ENCODE data around the gene ACVRL1. TPM values are rescaled to one million over a fixed set of nuclear protein-coding genes. Genes with fewer than 3 reads are reported as not detected.

ACVRL1 gene
- total RNA-seq, 1 experiment from 2014 or later = not detected

DNA sequence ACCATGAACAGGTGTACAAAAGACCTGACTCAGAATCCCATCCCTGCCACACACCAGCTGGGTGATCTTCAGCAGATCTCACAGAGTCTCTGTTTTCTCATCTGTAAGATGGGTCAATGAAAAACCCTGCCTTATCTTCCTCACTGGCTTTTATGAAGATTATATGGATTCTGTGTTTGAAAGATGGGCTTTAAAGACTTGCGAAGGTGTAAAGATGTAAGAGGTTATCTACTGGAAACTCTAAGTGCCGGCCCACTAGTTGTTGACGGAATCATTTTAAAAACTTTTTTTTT, 34.7 kb upstream of the ACVRL1 start:
- CTCF ChIA-PET = interaction anchor here (1.0 to 3.0 kb wide), 5 partner anchors 49 to 452 kb away, joined by 3 to 6 read pairs (median 3); no protein-coding TSS in a partner anchor
- H3K4me1 ChIP-seq = peaks cover 13% of the 10 kb centered on the region; the same call in 1 of the 2 replicates
- no peaks in the 10 kb centered on the region for H3K9me3 Mint-ChIP-seq (ENCODE audit: unreplicated experiment)
- no peaks in the 10 kb centered on the region for H3K27me3 ChIP-seq (replicated peaks; ENCODE audit: control insufficient read depth, insufficient read depth, low read length)
- H3K9me3 ChIP-seq = no peaks in the 10 kb centered on the region
- intact Hi-C loops (cut with micrococcal nuclease; ENCODE audit: unreplicated experiment) = no loop called here
- TF ChIP-seq, protein P1, sequence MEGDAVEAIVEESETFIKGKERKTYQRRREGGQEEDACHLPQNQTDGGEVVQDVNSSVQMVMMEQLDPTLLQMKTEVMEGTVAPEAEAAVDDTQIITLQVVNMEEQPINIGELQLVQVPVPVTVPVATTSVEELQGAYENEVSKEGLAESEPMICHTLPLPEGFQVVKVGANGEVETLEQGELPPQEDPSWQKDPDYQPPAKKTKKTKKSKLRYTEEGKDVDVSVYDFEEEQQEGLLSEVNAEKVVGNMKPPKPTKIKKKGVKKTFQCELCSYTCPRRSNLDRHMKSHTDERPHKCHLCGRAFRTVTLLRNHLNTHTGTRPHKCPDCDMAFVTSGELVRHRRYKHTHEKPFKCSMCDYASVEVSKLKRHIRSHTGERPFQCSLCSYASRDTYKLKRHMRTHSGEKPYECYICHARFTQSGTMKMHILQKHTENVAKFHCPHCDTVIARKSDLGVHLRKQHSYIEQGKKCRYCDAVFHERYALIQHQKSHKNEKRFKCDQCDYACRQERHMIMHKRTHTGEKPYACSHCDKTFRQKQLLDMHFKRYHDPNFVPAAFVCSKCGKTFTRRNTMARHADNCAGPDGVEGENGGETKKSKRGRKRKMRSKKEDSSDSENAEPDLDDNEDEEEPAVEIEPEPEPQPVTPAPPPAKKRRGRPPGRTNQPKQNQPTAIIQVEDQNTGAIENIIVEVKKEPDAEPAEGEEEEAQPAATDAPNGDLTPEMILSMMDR (IDR thresholded peaks at IDR 0.05; ENCODE audit: insufficient read depth in 1 of 2, low read depth in 1 of 2, low read length in 1 of 2, severe bottlenecking in 1 of 2, unreplicated experiment in 1 of 2) = no peak
- H3K36me3 Mint-ChIP-seq (ENCODE audit: insufficient read depth, unreplicated experiment) = no peaks in the 10 kb centered on the region
- POLR2A ChIA-PET = no interaction called here
- H3K4me1 Mint-ChIP-seq (ENCODE audit: low read depth, unreplicated experiment) = peaks cover 23% of the 10 kb centered on the region
- no peak overlapping the region for H3K4me3 Mint-ChIP-seq (ENCODE audit: unreplicated experiment)
- no TSS peak for BruUV-seq (replicated peaks)
- H3K27ac Mint-ChIP-seq (ENCODE audit: unreplicated experiment) = no peak overlapping the region
- DNase-seq = no peak
- no peaks in the 10 kb centered on the region for H3K36me3 ChIP-seq (ENCODE audit: control insufficient read depth, insufficient read depth, low read length)
- no peaks in the 10 kb centered on the region for H3K27me3 Mint-ChIP-seq (ENCODE audit: insufficient read depth, unreplicated experiment)
- no peak overlapping the region for H3K4me3 ChIP-seq (ENCODE audit: low read depth, low read length)

- H3K9me3 Mint-ChIP-seq (ENCODE audit: unreplicated experiment) = no peaks in the 10 kb centered on the region
- no peaks in the 10 kb centered on the region for H3K27me3 Mint-ChIP-seq (ENCODE audit: insufficient read depth, unreplicated experiment)
- H3K27ac Mint-ChIP-seq (ENCODE audit: unreplicated experiment) = no peak overlapping the region
- H3K4me3 Mint-ChIP-seq (ENCODE audit: unreplicated experiment) = no peak overlapping the region
- BruUV-seq (replicated peaks) = no TSS peak
- no peaks in the 10 kb centered on the region for H3K9me3 ChIP-seq
- no peak overlapping the region for H3K4me3 ChIP-seq (ENCODE audit: low read depth, low read length)
- TF ChIP-seq, protein P1 (IDR thresholded peaks at IDR 0.05; ENCODE audit: insufficient read depth in 1 of 2, low read depth in 1 of 2, low read length in 1 of 2, severe bottlenecking in 1 of 2, unreplicated experiment in 1 of 2) = no peak
- H3K27me3 ChIP-seq (replicated peaks; ENCODE audit: control insufficient read depth, insufficient read depth, low read length) = no peaks in the 10 kb centered on the region
- peaks cover 19% of the 10 kb centered on the region for H3K4me1 Mint-ChIP-seq (ENCODE audit: low read depth, unreplicated experiment)
- no peaks in the 10 kb centered on the region for H3K36me3 ChIP-seq (ENCODE audit: control insufficient read depth, insufficient read depth, low read length)
- intact Hi-C loops (cut with micrococcal nuclease; ENCODE audit: unreplicated experiment) = no loop called here
- H3K4me1 ChIP-seq = peaks cover 13% of the 10 kb centered on the region; the same call in 1 of the 2 replicates
- no peaks in the 10 kb centered on the region for H3K36me3 Mint-ChIP-seq (ENCODE audit: insufficient read depth, unreplicated experiment)
- CTCF ChIA-PET = interaction anchor here (0.5 to 3.0 kb wide), 4 partner anchors 10 to 152 kb away, joined by 3 to 6 read pairs (median 5); no protein-coding TSS in a partner anchor
- DNase-seq = no peak
- POLR2A ChIA-PET = interaction anchor here (1.0 kb wide), 1 partner anchor 17 kb away, joined by 3 read pairs; no protein-coding TSS in a partner anchor
Observed at GRCh38 chr12:51873251-51873994, 33.9 kb upstream of the ACVRL1 start.

DNA sequence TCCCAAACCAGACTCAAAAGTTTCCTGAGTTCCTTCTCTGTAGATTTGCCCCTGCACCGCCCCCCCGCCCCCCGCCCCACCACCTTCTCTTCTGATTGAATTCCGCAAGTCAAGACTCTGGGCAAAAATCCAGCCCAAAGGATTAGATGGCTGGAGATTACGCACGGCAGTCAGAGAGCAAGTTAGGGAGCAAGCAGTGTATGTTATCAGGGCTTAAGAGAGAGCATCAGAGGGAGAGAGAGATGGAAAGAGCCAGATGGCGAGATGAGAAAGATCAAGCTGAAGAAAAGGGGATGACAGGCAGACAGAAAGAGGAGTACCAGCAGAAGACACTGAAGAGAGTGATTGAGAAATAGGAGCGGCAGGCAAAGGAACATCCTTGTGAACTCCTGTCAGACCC, 33.3 kb upstream of the ACVRL1 start:
- no peak overlapping the region for H3K27ac Mint-ChIP-seq (ENCODE audit: unreplicated experiment)
- no TSS peak for BruUV-seq (replicated peaks)

More for the DNA sequence above, 33.3 kb upstream of the ACVRL1 start:
- intact Hi-C loops (cut with micrococcal nuclease; ENCODE audit: unreplicated experiment) = loop anchor here (2.0 kb wide), 1 partner anchor 187 kb away; no protein-coding TSS in a partner anchor
- TF ChIP-seq, protein P1 (IDR thresholded peaks at IDR 0.05; ENCODE audit: insufficient read depth in 1 of 2, low read depth in 1 of 2, low read length in 1 of 2, severe bottlenecking in 1 of 2, unreplicated experiment in 1 of 2) = no peak
- Histone ChIP-seq H3K4me1 (peaks cover 8% of the 10 kb centered on the region; the same call in 1 of the 2 replicates), H3K4me3 (ENCODE audit: low read depth, low read length) (no peak overlapping the region), H3K36me3 (ENCODE audit: control insufficient read depth, insufficient read depth, low read length) (no peaks in the 10 kb centered on the region), H3K27me3 (replicated peaks; ENCODE audit: control insufficient read depth, insufficient read depth, low read length) (no peaks in the 10 kb centered on the region), H3K9me3 (no peaks in the 10 kb centered on the region)
- Mint-ChIP-seq H3K27me3 (ENCODE audit: insufficient read depth, unreplicated experiment) (no peaks in the 10 kb centered on the region), H3K4me1 (ENCODE audit: low read depth, unreplicated experiment) (peaks cover 14% of the 10 kb centered on the region), H3K4me3 (ENCODE audit: unreplicated experiment) (no peak overlapping the region), H3K36me3 (ENCODE audit: insufficient read depth, unreplicated experiment) (no peaks in the 10 kb centered on the region), H3K9me3 (ENCODE audit: unreplicated experiment) (no peaks in the 10 kb centered on the region)
- CTCF ChIA-PET = interaction anchor here (1.4 to 2.0 kb wide), 2 partner anchors 50 to 60 kb away, joined by 6 to 15 read pairs; no protein-coding TSS in a partner anchor
- DNase-seq = no peak
- POLR2A ChIA-PET = interaction anchor here (1.0 kb wide), 1 partner anchor 18 kb away, joined by 3 read pairs; no protein-coding TSS in a partner anchor
